Calu3 (cell line): ENCODE results near the gene WNT6. TPM values are rescaled to one million over a fixed set of nuclear protein-coding genes. Genes with fewer than 3 reads are reported as not detected.

Source experiments
- BruUV-seq: library from RNA; stranded (reverse); fragments of 400-500 nt; replicated peaks from 2 replicates; lab custom pipeline; 2021; lab: Mats Ljungman, UMichigan
- CTCF ChIA-PET: fragments of 300-600 bp; sonication (Branson Sonifier 250); formaldehyde crosslinking; loops from one replicate; lab custom pipeline; 2022; ENCODE audit warnings: antibody characterized with exemption; lab: Charles Lee
- DNase-seq: peaks from one replicate; pipeline ENCODE4 v3.0.0; 2022
- H3K27ac Mint-ChIP-seq: one replicate; pipeline ENCODE4 v1.8.0; 2022; ENCODE audit warnings: mixed read lengths; ENCODE audit not compliant: unreplicated experiment
- H3K27me3 Mint-ChIP-seq: one replicate; pipeline ENCODE4 v1.8.0; 2022; ENCODE audit warnings: mixed read lengths; ENCODE audit not compliant: unreplicated experiment
- H3K36me3 Mint-ChIP-seq: one replicate; pipeline ENCODE4 v1.8.0; 2022; ENCODE audit warnings: mild to moderate bottlenecking, moderate library complexity, mixed read lengths; ENCODE audit not compliant: insufficient read depth, unreplicated experiment
- H3K4me1 Mint-ChIP-seq: one replicate; pipeline ENCODE4 v1.8.0; 2022; ENCODE audit warnings: mild to moderate bottlenecking, low read depth, mixed read lengths; ENCODE audit not compliant: unreplicated experiment
- H3K4me3 Mint-ChIP-seq: one replicate; pipeline ENCODE4 v1.8.0; 2022; ENCODE audit warnings: mild to moderate bottlenecking, low read depth, moderate library complexity, mixed read lengths; ENCODE audit not compliant: unreplicated experiment
- H3K9me3 Mint-ChIP-seq: one replicate; pipeline ENCODE4 v1.8.0; 2022; ENCODE audit warnings: low read depth, mixed read lengths; ENCODE audit not compliant: unreplicated experiment
- intact Hi-C: fragments of 100-400 bp; cut with micrococcal nuclease; formaldehyde crosslinking; loops from one replicate; pipeline ENCODE4 v1.10.0; 2022; ENCODE audit not compliant: unreplicated experiment
- total RNA-seq: library from RNA; stranded (reverse); gene quantifications from 2 replicates; pipeline ENCODE4 v1.2.3, GENCODE V29; 2022
- TF ChIP-seq, protein P1 (sequence below): fragments of 200-600 bp; IDR thresholded peaks from one replicate; pipeline ENCODE4 v1.8.0; 2022; ENCODE audit warnings: antibody characterized with exemption; ENCODE audit not compliant: unreplicated experiment

The WNT6 gene
- total RNA-seq, 1 experiment from 2014 or later, result not detected

GRCh38 chr2:218826791-218827190 lies 32.8 kb upstream of the WNT6 start:
- TF ChIP-seq, protein P1, sequence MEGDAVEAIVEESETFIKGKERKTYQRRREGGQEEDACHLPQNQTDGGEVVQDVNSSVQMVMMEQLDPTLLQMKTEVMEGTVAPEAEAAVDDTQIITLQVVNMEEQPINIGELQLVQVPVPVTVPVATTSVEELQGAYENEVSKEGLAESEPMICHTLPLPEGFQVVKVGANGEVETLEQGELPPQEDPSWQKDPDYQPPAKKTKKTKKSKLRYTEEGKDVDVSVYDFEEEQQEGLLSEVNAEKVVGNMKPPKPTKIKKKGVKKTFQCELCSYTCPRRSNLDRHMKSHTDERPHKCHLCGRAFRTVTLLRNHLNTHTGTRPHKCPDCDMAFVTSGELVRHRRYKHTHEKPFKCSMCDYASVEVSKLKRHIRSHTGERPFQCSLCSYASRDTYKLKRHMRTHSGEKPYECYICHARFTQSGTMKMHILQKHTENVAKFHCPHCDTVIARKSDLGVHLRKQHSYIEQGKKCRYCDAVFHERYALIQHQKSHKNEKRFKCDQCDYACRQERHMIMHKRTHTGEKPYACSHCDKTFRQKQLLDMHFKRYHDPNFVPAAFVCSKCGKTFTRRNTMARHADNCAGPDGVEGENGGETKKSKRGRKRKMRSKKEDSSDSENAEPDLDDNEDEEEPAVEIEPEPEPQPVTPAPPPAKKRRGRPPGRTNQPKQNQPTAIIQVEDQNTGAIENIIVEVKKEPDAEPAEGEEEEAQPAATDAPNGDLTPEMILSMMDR, result no peak
- peaks cover 57% of the 10 kb centered on the region for H3K27me3 Mint-ChIP-seq
- peaks cover 7% of the 10 kb centered on the region for H3K4me1 Mint-ChIP-seq
- no peaks in the 10 kb centered on the region for H3K9me3 Mint-ChIP-seq
- intact Hi-C loops, result no loop called here
- DNase-seq, result no peak
- no peak overlapping the region for H3K4me3 Mint-ChIP-seq
- H3K27ac Mint-ChIP-seq, result no peak overlapping the region
- CTCF ChIA-PET, result no interaction called here
- no peaks in the 10 kb centered on the region for H3K36me3 Mint-ChIP-seq
- no TSS peak for BruUV-seq

- TF ChIP-seq, protein P1, result no peak
- peaks cover 17% of the 10 kb centered on the region for H3K4me1 Mint-ChIP-seq
- no peaks in the 10 kb centered on the region for H3K36me3 Mint-ChIP-seq
- CTCF ChIA-PET, result interaction anchor here (0.6 kb wide), 1 partner anchor 17 kb away, joined by 3 read pairs; no protein-coding TSS in a partner anchor
- H3K4me3 Mint-ChIP-seq, result no peak overlapping the region
- intact Hi-C loops, result no loop called here
- H3K27ac Mint-ChIP-seq, result no peak overlapping the region
- no TSS peak for BruUV-seq
- no peak for DNase-seq
- no peaks in the 10 kb centered on the region for H3K9me3 Mint-ChIP-seq
- H3K27me3 Mint-ChIP-seq, result peaks cover 65% of the 10 kb centered on the region
Measured at GRCh38 chr2:218827701-218828476, 31.7 kb upstream of the WNT6 start.

DNA sequence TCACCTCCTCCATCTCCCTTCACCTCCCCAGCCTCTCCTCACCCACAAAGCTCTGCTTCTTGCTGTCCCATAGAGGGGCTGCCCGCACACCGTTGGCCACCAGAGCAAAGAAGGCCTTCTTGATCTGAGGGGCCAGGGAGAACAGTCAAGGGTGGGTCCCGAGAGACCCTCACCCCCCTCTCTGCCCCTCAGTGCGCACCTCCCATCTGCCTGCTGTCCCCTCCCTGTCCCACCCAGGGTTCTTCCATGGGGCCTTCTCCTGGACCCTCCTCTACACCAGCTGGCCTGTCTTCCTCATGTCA lies 31.2 kb upstream of the WNT6 start:
- BruUV-seq, result no TSS peak

DNA sequence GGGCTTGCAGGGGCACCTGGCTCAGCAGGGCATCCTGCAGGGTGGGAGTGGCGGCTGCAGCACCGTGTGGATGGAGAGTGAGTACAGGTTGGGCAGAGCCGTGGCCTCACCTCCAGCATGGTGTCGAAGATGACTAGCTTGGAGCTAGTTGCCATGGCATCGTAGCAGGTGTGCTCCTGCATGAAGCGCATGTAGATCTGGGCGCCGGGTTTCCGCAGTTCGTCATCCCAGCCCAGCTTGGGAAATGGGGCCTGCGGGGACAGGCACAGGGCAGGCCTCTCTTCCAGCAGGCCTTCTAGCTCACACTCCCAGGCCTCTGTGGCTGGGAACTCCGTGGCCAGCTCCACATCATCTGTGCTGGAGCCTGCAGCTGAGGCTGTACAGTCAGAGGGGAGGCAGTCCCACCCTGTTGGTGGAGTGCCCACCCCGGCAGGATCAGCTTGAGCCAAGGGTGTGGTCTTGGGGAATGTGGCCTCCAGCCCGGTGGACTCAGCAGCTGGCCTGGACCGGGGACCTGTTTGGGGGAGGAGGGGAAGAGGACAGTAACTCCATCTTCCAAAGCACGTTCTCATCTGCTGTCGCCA lies 29.6 kb upstream of the WNT6 start:
- TF ChIP-seq, protein P1, result no peak
- H3K9me3 Mint-ChIP-seq, result no peaks in the 10 kb centered on the region
- DNase-seq, result no peak
- peaks cover 73% of the 10 kb centered on the region for H3K27me3 Mint-ChIP-seq
- no peak overlapping the region for H3K4me3 Mint-ChIP-seq
- BruUV-seq, result no TSS peak
- no peaks in the 10 kb centered on the region for H3K36me3 Mint-ChIP-seq
- H3K27ac Mint-ChIP-seq, result no peak overlapping the region
- intact Hi-C loops, result no loop called here
- CTCF ChIA-PET, result no interaction called here
- peaks cover 20% of the 10 kb centered on the region for H3K4me1 Mint-ChIP-seq

More for the DNA sequence above, 31.2 kb upstream of the WNT6 start:
- peaks cover 19% of the 10 kb centered on the region for H3K4me1 Mint-ChIP-seq
- intact Hi-C loops, result no loop called here
- TF ChIP-seq, protein P1, result no peak
- no peak for DNase-seq
- H3K4me3 Mint-ChIP-seq, result no peak overlapping the region
- H3K27me3 Mint-ChIP-seq, result peaks cover 70% of the 10 kb centered on the region
- H3K27ac Mint-ChIP-seq, result no peak overlapping the region
- H3K36me3 Mint-ChIP-seq, result no peaks in the 10 kb centered on the region
- CTCF ChIA-PET, result interaction anchor here (0.7 kb wide), 1 partner anchor 72 kb away, joined by 5 read pairs; no protein-coding TSS in a partner anchor
- no peaks in the 10 kb centered on the region for H3K9me3 Mint-ChIP-seq
